ENCODE data around the gene PPP2R3C.

PPP2R3C gene

DNA sequence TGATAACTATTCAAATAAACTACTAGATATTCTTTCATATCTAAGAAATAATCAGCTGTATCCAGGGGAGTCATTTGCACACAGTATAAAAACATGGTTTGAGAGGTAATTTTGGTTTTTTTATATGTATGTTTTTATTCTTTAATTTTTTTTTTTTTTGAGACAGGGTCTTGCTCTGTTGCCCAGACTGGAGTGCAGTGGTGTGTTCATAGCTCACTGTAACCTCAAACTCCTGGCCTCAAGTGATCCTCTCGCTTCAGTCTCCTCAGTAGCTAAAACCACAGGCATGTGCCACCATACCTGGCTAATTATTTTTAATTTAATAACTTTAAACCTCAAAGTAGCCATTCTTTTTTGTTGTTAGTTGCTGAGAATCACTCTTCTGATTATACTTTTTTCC is 2.3 kb upstream of the PPP2R3C start:
- Histone ChIP-seq H3K27ac (ENCODE audit: low read length) (no peak overlapping the region), H3K4me1 (ENCODE audit: control insufficient read depth, insufficient read depth, low read length) (peaks cover 9% of the 10 kb centered on the region), H3K9me3 (ENCODE audit: control insufficient read depth in 2 of 2, low read length in 2 of 2) (no peaks in the 10 kb centered on the region), H3K4me3 (ENCODE audit: low read length in 2 of 2) (no peak overlapping the region), H3K9ac (ENCODE audit: low read length in 2 of 2) (no peak overlapping the region), H3K36me3 (ENCODE audit: control insufficient read depth in 2 of 2, insufficient read depth in 2 of 2, low read length in 2 of 2) (no peaks in the 10 kb centered on the region), H3K27me3 (ENCODE audit: control insufficient read depth in 1 of 2, insufficient read depth in 2 of 2, low read length in 2 of 2) (no peaks in the 10 kb centered on the region)

DNA sequence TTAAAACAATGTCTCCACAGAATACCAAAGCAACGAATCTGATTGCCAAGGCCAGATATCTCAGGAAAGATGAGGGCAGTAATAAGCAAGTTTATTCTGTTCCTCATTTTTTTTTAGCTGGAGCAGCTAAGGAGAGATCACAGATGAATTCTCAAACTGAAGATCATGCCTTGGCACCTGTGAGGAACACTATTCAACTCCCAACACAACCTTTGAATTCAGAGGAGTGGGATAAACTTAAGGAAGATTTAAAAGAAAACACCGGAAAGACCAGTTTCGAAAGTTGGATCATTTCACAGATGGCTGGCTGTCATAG is 1.6 kb upstream of the PPP2R3C start:
- Histone ChIP-seq H3K4me1 (ENCODE audit: control insufficient read depth, insufficient read depth, low read length) (peaks cover 11% of the 10 kb centered on the region), H3K9me3 (ENCODE audit: control insufficient read depth in 2 of 2, low read length in 2 of 2) (no peaks in the 10 kb centered on the region), H3K27me3 (ENCODE audit: control insufficient read depth in 1 of 2, insufficient read depth in 2 of 2, low read length in 2 of 2) (no peaks in the 10 kb centered on the region), H3K9ac (ENCODE audit: low read length in 2 of 2) (peak overlapping the region; percentile 95 to 98), H3K36me3 (ENCODE audit: control insufficient read depth in 2 of 2, insufficient read depth in 2 of 2, low read length in 2 of 2) (no peaks in the 10 kb centered on the region), H3K27ac (ENCODE audit: low read length) (peak overlapping the region; percentile 98), H3K4me3 (ENCODE audit: low read length in 2 of 2) (peak overlapping the region; percentile 77 to 98)

DNA sequence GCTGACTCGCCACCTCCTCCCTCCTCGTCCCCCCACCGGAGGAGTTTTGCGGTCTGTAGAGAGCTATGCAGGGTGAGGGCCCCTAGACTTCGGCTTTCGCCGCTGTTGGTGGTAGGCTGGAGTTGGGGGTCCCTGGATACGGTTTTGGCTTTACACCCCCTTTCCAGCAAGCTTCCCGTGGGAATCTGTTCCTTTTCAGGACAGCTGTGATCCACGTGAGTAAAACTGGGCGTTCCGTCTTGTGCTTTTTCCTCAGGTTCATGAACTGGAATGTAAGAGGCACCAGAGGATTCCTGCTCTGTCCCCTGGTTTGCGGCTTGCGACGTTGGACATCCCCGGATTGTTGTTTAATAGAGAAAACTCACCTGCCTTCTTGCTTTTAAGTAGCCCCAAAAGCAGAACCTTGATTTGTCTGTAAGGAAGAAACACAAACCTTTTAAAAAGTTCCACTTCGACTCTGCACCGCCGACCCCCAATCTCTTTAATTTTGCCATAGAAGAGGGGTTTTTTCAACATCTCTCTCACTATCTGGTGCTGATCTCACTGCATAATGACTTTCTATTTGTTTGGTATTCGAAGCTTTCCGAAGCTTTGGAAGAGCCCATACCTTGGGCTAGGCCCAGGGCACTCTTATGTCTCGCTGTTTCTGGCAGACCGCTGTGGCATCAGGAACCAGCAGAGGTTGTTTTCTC is 1.1 kb upstream of the PPP2R3C start:
- Histone ChIP-seq H3K4me3 (ENCODE audit: low read length in 2 of 2) (peak overlapping the region; percentile 77 to 98), H3K36me3 (ENCODE audit: control insufficient read depth in 2 of 2, insufficient read depth in 2 of 2, low read length in 2 of 2) (no peaks in the 10 kb centered on the region), H3K27me3 (ENCODE audit: control insufficient read depth in 1 of 2, insufficient read depth in 2 of 2, low read length in 2 of 2) (no peaks in the 10 kb centered on the region), H3K27ac (ENCODE audit: low read length) (peak overlapping the region; percentile 98), H3K9me3 (ENCODE audit: control insufficient read depth in 2 of 2, low read length in 2 of 2) (no peaks in the 10 kb centered on the region), H3K9ac (ENCODE audit: low read length in 2 of 2) (peak overlapping the region; percentile 95 to 98), H3K4me1 (ENCODE audit: control insufficient read depth, insufficient read depth, low read length) (peaks cover 11% of the 10 kb centered on the region)

DNA sequence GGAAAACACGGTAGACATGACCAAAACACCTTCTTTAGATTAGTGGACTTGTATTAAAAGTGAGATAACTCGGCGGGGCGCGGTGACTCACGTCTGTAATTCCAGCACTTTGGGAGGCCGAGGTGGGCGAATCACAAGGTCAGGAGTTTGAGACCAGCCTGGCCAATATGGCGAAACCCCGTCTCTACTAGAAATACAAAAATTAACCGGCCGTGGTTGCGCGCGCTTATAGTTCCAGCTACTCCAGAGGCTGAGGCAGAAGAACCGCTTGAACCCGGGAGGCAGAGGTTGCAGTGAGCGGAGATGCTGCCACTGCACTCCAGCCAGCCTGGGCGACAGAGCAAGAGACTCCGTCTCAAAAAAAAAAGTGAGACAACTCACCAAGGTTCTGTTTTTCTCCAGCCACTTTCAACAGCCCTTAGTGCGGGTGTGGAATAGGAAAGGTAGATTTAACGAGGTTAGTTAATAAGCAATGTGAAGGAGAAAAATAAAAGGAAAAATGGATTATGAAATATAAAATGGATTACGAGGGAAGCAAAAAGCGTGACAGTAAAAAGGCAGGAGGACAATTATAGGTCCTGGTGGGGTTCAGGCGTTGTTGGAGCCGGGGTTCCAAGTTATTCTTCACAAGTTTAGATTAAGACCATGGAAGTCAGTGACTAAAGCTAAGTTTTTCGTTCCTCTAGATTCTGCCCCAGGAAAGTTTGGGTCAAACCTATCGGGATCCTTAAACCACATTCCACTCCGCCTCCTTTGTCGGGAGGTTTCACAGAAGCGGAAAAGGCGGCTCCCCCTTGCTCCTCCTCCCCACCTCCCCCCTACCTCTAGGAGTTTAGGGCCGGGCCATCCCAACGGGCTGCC is 534 bp downstream of the PPP2R3C start:
- Histone ChIP-seq H3K27ac (ENCODE audit: low read length) (peak overlapping the region; percentile 98), H3K27me3 (ENCODE audit: control insufficient read depth in 1 of 2, insufficient read depth in 2 of 2, low read length in 2 of 2) (no peaks in the 10 kb centered on the region), H3K4me3 (ENCODE audit: low read length in 2 of 2) (peak overlapping the region; percentile 77 to 98), H3K9ac (ENCODE audit: low read length in 2 of 2) (peak overlapping the region; percentile 95 to 98), H3K4me1 (ENCODE audit: control insufficient read depth, insufficient read depth, low read length) (peaks cover 11% of the 10 kb centered on the region), H3K36me3 (ENCODE audit: control insufficient read depth in 2 of 2, insufficient read depth in 2 of 2, low read length in 2 of 2) (no peaks in the 10 kb centered on the region), H3K9me3 (ENCODE audit: control insufficient read depth in 2 of 2, low read length in 2 of 2) (no peaks in the 10 kb centered on the region)

DNA sequence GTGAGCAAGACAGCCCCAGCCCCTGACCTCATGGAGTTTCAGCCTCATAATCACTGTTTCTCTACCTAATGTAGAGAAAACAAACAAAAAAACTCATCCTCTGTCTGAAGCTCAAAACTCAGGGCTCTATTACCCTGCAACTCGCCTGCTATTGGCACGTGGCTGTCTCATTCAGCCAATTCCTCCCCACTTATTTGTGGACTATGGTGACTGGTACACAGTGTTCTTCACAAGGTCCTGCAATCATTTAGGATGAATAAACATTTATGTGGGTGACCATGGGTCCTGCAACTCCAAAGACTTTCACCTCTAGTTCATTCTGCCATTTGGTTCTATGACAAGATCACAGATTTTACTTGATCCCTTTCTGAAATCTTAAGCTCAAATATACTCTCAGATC is 4.7 kb downstream of the PPP2R3C start:
- H3K27ac ChIP-seq (ENCODE audit: low read length) = no peak overlapping the region
- H3K9me3 ChIP-seq (ENCODE audit: control insufficient read depth in 2 of 2, low read length in 2 of 2) = no peaks in the 10 kb centered on the region
- peaks cover 6 to 10% of the 10 kb centered on the region in 2 donors for H3K36me3 ChIP-seq (ENCODE audit: control insufficient read depth in 2 of 2, insufficient read depth in 2 of 2, low read length in 2 of 2)
- peaks cover 6% of the 10 kb centered on the region for H3K4me1 ChIP-seq (ENCODE audit: control insufficient read depth, insufficient read depth, low read length)
- no peaks in the 10 kb centered on the region for H3K27me3 ChIP-seq (ENCODE audit: control insufficient read depth in 1 of 2, insufficient read depth in 2 of 2, low read length in 2 of 2)
- no peak overlapping the region for H3K9ac ChIP-seq (ENCODE audit: low read length in 2 of 2)
- H3K4me3 ChIP-seq (ENCODE audit: low read length in 2 of 2) = no peak overlapping the region

DNA sequence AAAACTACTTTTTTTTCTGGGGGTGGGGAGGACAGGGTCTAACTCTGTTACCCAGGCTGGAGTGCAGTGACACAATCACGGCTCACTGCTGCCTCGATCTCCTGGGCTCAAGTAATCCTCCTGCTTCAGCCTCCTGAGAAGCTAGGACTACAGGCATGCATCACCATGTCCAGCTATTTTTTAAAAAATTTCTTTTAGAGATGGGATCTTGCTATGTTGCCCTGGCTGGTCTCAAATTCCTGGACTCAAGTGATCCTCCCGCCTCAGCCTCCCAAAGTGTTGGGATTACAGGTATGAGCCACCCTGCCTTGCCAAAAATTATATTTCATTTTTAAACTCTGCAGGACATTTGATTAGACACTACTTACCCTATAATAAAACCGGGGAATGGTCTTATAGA is 5.5 kb downstream of the PPP2R3C start:
- Histone ChIP-seq H3K4me3 (ENCODE audit: low read length in 2 of 2) (no peak overlapping the region), H3K36me3 (ENCODE audit: control insufficient read depth in 2 of 2, insufficient read depth in 2 of 2, low read length in 2 of 2) (peaks cover 10 to 17% of the 10 kb centered on the region in 2 donors), H3K27ac (ENCODE audit: low read length) (no peak overlapping the region), H3K27me3 (ENCODE audit: control insufficient read depth in 1 of 2, insufficient read depth in 2 of 2, low read length in 2 of 2) (no peaks in the 10 kb centered on the region), H3K4me1 (ENCODE audit: control insufficient read depth, insufficient read depth, low read length) (peaks cover 6% of the 10 kb centered on the region), H3K9ac (ENCODE audit: low read length in 2 of 2) (no peak overlapping the region), H3K9me3 (ENCODE audit: control insufficient read depth in 2 of 2, low read length in 2 of 2) (no peaks in the 10 kb centered on the region)

DNA sequence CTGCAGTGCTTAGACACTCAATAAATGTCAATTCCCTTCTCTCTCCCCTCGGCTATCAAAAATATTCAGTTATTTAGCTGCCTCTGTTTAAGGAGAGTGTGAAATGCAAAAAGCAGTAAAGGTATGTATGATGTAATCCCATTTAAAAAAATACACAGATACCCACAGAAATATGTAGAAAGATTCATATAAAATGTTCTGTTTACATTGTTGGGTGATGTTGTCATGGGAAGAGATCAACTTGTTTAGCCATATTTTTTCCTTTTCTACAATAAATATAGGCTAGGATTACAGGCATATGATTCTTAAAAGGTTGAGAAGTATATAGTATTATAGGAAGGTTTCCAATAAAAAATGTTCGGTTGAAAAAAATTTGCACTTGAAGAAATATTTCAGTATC is 7.8 kb downstream of the PPP2R3C start:
- Histone ChIP-seq H3K9me3 (ENCODE audit: control insufficient read depth in 2 of 2, low read length in 2 of 2) (no peaks in the 10 kb centered on the region), H3K9ac (ENCODE audit: low read length in 2 of 2) (no peak overlapping the region), H3K4me1 (ENCODE audit: control insufficient read depth, insufficient read depth, low read length) (peaks cover 3% of the 10 kb centered on the region), H3K27ac (ENCODE audit: low read length) (no peak overlapping the region), H3K27me3 (ENCODE audit: control insufficient read depth in 1 of 2, insufficient read depth in 2 of 2, low read length in 2 of 2) (no peaks in the 10 kb centered on the region), H3K4me3 (ENCODE audit: low read length in 2 of 2) (no peak overlapping the region), H3K36me3 (ENCODE audit: control insufficient read depth in 2 of 2, insufficient read depth in 2 of 2, low read length in 2 of 2) (peaks cover 24 to 29% of the 10 kb centered on the region in 2 donors)

DNA sequence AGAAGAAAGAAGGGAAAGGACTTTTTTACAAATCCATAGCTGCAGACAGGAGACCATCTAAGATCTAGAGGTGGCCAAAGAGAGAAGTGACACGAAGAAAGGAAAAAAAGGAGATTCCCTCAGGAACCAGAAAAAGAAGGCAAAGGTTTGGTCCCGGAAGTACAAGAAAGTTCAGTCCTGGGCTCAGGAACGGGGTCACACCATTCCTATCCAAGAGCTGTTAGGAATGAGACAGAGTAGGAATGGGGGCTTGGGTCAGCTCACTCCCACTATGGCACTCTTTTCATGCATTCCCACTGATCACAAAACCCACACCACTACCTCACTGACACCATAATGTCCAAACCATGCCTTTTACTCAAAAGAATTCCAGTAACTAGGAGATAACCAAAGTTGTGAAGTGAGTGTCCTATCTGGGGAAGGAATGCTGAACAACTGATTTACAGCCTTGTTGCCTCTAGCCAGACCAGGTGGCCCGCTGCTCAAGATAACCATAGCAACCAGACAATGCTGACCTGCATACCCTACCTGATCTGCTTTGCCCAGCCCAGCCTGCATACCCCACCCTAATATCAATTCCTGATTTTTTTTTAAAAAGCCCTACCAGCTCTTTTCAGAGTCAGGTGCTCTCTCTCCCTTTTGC is 8.4 kb downstream of the PPP2R3C start:
- Histone ChIP-seq H3K36me3 (ENCODE audit: control insufficient read depth in 2 of 2, insufficient read depth in 2 of 2, low read length in 2 of 2) (peaks cover 24 to 29% of the 10 kb centered on the region in 2 donors), H3K27ac (ENCODE audit: low read length) (no peak overlapping the region), H3K27me3 (ENCODE audit: control insufficient read depth in 1 of 2, insufficient read depth in 2 of 2, low read length in 2 of 2) (no peaks in the 10 kb centered on the region), H3K9me3 (ENCODE audit: control insufficient read depth in 2 of 2, low read length in 2 of 2) (no peaks in the 10 kb centered on the region), H3K4me3 (ENCODE audit: low read length in 2 of 2) (no peak overlapping the region), H3K4me1 (ENCODE audit: control insufficient read depth, insufficient read depth, low read length) (no peaks in the 10 kb centered on the region), H3K9ac (ENCODE audit: low read length in 2 of 2) (no peak overlapping the region)

DNA sequence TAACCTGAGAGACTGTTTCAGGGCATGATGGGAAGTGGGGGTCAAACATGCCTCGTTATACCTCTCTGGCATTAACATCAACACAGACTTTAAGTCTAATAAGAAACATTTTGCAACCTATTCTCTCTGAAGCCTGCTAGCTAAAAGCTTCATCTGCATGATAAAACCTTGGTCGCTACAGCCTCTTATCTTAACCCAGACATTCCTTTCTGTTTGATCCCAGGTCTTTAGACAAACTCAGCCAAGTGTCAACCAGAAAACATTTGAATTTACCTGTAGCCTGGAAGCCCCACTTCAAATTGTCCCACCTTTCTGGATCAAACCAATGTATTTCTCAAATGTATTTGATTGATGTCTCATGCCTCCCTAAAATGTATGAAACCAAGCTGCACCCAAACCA is 9.1 kb downstream of the PPP2R3C start:
- H3K36me3 ChIP-seq (ENCODE audit: control insufficient read depth in 2 of 2, insufficient read depth in 2 of 2, low read length in 2 of 2) = peaks cover 24 to 29% of the 10 kb centered on the region in 2 donors
- no peak overlapping the region for H3K4me3 ChIP-seq (ENCODE audit: low read length in 2 of 2)
- no peaks in the 10 kb centered on the region for H3K9me3 ChIP-seq (ENCODE audit: control insufficient read depth in 2 of 2, low read length in 2 of 2)
- H3K9ac ChIP-seq (ENCODE audit: low read length in 2 of 2) = no peak overlapping the region
- no peaks in the 10 kb centered on the region for H3K27me3 ChIP-seq (ENCODE audit: control insufficient read depth in 1 of 2, insufficient read depth in 2 of 2, low read length in 2 of 2)
- no peak overlapping the region for H3K27ac ChIP-seq (ENCODE audit: low read length)
- no peaks in the 10 kb centered on the region for H3K4me1 ChIP-seq (ENCODE audit: control insufficient read depth, insufficient read depth, low read length)

DNA sequence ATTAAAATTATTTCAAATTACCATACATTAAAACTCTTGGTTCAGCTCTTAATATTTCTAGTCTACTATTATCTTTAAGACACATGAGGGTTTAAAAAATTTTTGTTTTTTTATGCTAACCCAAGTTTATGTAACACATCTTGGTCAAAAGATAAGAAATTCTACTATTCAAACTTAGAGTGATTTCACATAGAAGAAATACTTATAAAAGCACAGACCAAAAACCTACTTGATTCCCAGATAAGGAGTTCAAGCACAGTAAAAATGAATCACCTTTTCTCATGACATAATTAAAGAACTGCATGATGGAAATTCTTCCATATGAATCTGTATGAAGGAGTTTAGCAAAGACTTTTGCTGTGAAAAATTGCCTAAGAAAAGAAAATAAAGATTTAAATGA is 13.9 kb downstream of the PPP2R3C start:
- no peaks in the 10 kb centered on the region for H3K27me3 ChIP-seq (ENCODE audit: control insufficient read depth in 1 of 2, insufficient read depth in 2 of 2, low read length in 2 of 2)
- no peak overlapping the region for H3K27ac ChIP-seq (ENCODE audit: low read length)
- H3K4me1 ChIP-seq (ENCODE audit: control insufficient read depth, insufficient read depth, low read length) = no peaks in the 10 kb centered on the region
- H3K9me3 ChIP-seq (ENCODE audit: control insufficient read depth in 2 of 2, low read length in 2 of 2) = no peaks in the 10 kb centered on the region
- no peak overlapping the region for H3K4me3 ChIP-seq (ENCODE audit: low read length in 2 of 2)
- no peak overlapping the region for H3K9ac ChIP-seq (ENCODE audit: low read length in 2 of 2)
- H3K36me3 ChIP-seq (ENCODE audit: control insufficient read depth in 2 of 2, insufficient read depth in 2 of 2, low read length in 2 of 2) = peaks cover 25% of the 10 kb centered on the region in 2 donors
